ENCODE data around the gene DDR2.
"Not testable (repeated sequence)": the region's sequence is repeated elsewhere in the genome, so short reads cannot be mapped to it uniquely, and the experiment has no call there.

Gene DDR2

DNA sequence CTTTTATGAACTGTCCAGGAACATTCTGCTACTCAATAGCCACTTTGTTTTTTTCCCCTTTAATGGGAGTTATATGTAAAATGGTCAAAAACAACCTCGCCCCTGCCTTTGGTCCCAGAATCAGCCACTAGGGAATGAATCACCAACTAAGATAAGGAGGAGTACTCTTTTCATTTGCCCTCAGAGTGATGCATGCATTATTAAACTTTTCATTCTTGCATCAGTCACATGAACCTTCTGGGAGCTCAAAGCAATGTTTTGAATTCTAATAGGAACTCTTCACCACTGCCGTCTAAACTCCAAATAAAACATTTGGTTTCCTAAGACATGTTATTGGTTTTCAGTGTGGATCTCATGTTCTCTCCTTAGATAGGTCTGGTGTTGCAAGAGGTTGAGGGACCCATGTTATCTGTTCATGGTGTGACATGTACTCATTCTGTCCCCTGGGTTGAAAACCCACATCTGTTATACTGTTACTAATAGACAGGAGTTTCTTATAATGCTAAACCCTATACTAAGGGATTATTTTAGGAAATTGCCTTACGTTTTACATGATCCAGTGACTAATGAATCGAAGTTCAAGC, 140.4 kb downstream of the DDR2 start:
- DNase-seq (ENCODE audit: low read depth), result no peak

DNA sequence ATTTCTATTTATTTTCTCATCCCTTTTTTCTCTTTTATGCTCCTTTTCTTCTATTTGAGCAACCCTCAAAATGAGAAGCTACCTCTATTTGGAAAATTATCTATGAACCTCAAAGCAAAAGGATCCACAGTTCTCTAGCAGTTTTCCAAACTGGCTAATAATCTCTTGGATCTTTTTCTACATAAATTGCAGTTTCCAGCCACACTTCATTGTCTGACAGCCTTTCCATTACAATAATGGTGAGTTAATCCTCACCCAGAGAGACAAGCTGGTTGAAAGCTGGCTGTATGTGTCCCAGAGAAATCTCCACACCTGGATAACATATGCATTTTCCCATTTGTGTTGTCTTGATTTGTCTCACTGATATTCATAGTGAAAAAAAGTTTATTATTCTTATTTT, 141.7 kb downstream of the DDR2 start:
- no peak for DNase-seq (ENCODE audit: low read depth)

DNA sequence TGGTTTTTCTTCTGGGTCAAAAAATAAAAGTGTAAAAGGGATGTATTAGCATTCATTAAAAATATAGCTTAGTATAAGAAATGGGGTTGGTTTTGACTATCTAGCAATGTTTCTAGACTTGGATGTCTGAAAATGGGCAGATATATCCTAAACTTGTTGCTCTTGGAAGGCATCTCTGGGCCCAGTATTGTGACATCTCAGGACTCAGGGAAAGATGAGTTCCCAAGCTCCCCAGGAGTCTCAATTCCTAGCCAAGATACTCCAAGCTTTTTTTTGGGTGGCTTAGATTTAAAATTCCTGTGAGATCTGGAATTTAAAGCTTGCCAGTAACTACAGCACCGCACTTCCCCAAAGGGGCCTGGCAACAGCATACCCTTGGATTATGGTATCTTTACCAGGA, 146.8 kb downstream of the DDR2 start:
- no peak for DNase-seq (ENCODE audit: low read depth)

DNA sequence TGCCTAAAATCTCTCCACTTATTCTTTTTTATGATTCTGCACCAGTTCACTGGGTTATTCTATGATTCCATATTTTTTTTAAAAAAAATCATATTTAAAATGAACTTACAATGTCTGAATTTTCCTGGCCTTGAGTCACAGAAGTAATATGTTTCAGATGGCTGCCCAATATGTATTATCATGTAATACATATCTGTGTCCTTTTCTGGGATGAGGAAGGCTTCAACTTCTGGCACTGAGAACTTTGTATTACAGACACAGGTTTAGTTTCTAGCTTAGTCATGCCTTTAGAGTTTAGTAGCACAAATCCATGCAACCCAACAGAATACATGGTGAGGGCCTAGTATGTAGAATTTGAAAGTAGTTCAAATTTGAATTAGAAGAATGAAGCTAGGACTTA, 150.4 kb downstream of the DDR2 start:
- DNase-seq (ENCODE audit: low read depth), result no peak

DNA sequence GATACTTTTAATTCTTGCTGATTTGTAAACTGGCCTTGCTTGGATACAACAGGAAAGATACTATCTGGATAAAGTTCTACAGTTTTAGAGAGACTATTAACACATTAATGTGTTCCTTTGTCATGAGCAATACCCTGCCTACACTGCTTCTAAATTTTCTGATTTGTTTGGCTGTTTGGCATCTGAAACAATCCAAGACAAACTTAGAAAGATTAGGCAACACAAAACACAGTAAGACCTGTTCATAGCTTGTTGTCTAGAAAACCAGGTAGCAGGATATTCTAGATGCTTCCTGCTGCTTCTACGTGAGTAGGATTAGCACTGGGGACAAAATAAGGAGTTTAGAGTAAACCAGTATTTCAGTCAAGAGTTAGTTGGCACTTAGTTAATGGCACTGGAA, 152.7 kb downstream of the DDR2 start:
- not testable (repeated sequence) for DNase-seq (ENCODE audit: low read depth)

DNA sequence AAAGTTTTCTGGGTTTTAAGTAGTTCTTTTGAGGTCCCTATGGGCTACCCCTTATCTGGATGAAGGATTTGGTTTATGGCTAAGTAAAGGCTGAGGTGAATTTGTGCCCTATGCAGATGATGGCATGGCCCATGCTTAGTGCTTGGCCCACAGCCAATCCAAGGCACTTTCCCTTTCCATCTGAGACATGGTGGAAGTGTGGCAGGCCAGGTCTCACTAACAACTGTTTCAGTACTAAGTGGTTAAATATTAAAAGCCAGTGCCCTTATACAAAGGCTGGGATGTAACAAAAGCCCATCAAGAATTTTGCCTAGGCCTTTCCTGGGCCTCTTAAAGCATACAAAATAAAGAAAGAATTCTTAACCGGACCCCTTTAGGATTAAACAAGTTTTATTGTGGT, 156.5 kb downstream of the DDR2 start:
- not testable (repeated sequence) for DNase-seq (ENCODE audit: low read depth)

DNA sequence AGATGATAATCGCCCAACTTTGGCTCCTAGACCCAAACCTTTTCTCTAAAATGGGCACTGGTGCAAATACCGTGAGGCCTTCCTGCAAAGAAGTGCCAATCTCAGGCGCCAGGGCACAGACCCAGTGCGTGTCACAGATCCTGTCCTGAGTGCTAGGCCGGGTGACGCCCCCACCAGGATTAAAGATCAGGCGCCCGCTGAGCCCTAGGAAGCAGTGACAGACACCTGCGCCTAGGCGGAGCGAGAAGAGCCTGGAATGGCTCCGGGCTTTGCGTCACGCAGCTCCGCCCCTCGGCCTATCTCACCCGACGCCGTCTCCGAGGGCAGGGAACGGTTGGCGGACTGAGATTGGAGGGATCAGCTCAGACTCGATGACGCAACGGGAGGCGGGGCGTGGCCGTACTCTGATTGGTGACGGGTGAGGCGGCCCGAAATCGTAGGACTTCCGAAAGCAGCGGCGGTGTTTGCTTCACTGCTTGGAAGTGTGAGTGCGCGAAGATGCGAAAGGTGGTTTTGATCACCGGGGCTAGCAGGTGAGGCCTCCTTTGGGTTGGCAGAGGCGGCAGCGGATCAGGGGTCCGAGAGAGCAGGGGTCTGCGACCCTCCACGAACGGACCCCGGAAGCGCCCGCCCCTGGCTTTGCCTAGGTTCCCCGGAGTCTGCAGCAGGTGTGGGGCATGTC, 158.2 kb downstream of the DDR2 start, which contains the start of gene HSD17B7:
HSD17B7 (plus strand) TSS at position 400 of the 682 bp plus-strand sequence; CDS start at position 499, 99 bp downstream.
- DNase-seq (ENCODE audit: low read depth), result peak; percentile 24

DNA sequence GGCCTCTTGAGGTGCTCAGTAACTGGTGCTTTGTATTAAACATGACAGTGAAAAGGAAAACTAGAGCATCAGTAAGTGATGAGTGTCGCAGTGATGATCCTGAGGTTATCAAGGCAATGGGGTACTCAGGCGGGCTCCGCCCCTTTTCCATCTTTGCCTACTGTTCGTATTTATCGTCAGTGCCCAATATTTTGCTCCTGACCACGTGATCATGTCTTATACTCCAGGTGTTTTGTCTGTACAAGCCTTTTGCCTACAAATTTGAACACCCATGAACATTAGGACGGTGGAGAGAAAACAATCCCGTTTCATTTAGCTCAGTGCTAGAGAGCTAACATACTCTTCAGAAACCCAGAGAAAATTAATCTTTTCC, 158.7 kb downstream of the DDR2 start:
- not testable (repeated sequence) for DNase-seq (ENCODE audit: low read depth)

DNA sequence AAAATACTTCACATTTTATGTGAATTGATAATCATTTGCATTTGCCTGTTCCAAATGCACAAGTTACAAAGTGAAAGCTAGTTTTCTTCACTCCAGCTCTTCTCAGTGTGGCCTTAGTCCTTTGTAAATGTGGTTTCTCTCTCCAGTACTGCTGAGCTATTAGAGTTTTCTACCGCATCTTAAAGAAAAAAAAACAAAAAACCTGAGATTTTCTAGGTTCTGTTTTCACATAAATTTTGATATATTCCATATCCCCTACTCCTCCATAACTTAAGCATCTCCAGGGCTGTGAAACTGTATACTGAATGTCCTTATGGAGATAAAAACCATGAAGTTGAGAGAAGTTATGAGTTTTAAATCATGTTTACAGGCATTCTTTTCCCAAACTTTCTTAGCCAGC, 162.0 kb downstream of the DDR2 start:
- DNase-seq (ENCODE audit: low read depth), result not testable (repeated sequence)

DNA sequence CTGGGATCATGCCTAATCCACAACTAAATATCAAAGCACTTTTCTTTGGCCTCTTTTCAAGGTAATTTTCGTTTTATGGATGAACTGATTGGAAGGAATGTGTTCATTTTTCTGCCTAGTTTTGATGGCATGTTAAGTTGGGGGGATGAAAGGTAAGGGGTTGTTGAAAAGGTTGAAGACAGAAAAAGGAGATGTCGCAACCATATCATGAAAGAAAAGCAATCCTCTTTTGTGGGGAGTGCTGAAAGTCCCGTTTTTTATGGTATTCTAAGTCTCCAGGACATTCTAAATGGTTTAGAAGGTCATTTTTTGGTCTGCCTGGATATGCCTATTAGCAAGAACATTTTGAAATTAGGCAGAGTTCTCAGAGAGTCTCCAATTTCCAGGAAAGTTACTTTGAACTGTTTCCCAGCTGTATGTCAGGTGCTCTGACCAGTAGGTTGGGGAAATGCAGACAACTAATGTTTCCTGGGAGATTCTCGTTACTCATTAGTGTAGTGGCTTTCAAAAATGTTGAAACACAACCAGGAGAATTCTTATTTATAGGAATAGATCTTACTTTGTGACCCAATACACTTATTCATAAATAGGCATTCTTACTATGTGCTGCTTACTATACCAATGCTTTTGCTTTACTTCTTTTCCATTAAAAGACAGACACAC, 164.5 kb downstream of the DDR2 start:
- DNase-seq (ENCODE audit: low read depth), result not testable (repeated sequence)

DNA sequence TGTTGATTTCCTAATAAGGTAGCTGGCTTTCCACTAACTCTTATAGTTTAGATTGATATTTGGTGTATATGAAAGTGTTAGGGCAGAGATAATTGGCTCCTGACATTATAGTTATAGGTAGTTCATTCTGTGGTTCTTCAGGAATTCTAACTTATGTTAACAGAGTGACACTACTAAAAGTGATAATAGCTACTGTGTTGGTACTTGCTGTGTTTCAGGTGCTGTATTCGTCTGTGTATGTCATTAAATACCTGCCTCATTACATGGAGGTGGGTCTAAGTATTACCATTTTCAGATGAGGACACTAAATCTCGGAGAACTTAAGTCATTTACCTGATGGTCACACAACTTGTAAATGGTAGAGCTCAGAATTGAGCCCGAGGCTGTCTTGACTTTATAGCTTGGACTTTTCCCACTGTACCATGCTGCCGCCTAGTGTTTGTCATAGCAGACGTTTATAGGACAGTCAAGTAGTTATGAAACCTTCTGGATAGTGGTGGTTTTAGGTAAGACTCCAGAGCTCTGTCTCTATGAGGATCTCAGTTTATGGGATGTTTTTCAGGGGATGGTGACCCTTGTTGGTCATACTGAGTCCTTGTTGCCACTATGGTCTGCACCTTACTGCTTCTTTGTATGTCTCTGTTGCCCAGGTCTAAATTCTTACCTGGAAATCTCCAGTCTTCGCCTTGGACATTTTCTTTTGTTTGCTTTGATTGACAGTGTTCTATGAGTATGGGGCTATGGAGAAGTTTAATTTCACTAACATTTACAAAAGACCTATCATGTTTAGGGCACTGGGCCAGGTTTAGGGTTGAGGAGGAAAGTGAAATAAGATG, 167.9 kb downstream of the DDR2 start:
- DNase-seq (ENCODE audit: low read depth), result not testable (repeated sequence)

DNA sequence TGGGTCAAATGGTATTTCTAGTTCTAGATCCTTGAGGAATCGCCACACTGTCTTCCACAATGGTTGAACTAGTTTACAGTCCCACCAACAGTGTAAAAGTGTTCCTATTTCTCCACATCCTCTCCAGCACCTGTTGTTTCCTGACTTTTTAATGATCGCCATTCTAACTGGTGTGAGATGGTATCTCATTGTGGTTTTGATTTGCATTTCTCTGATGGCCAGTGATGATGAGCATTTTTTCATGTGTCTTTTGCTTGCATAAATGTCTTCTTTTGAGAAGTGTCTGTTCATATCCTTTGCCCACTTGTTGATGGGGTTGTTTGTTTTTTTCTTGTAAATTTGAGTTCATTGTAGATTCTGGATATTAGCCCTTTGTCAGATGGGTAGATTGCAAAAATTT, 175.2 kb downstream of the DDR2 start:
- not testable (repeated sequence) for DNase-seq (ENCODE audit: low read depth)

DNA sequence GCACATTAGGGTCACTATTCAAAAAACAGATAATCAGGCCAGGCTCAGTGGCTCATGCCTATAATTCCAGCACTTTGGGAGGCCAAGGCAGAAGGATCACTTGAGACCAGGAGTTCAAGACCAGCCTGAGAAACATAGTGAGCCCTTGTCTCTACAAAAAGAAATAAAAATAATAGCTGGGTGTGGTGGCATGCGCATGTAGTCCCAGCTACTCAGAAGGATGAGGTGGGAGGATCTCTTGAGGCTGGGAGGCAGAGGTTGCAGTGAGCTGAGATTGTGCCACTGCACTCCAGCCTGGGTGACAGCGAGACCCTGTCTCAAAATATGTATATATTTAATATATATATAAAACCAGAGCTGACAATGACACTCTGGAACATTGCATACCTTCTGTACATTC, 180.1 kb downstream of the DDR2 start:
- not testable (repeated sequence) for DNase-seq (ENCODE audit: low read depth)

DNA sequence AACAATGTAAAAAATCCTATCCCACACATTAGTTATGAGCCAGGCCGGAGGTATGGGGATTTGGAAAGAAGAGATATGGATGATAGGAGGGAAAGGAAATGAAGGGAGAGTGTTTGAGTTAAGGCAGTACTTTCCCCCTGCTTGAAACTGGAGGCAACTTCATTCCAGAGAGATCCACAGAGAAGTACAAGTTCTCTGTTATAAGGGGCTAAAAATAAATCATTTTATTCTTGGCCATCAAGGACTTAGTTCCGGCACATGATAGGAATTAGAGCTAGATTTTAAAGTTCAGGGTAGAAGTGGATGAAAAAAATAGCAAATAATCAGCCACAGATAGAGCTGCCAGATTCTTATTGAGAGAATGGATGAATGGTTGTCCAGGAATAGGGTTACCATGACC, 185.9 kb downstream of the DDR2 start:
- not testable (repeated sequence) for DNase-seq (ENCODE audit: low read depth)

DNA sequence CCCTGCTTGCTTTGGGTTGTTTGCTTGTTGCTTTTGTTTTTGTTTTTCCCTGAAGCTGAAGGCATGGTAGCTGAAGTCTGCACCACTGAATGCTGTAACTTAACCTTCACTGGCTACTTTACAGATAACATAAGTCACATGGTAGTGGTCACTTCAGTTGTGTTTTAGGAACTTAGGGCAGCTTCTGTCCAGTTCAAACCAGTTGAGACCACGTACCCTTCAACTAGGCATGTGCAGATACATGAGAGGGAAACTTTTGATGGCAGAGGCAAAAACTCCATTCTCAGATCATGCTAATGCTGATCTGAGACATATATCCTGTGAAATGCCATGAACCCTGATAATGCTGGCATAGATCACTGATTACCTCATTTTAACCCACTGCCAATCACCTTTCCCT, 186.4 kb downstream of the DDR2 start:
- DNase-seq (ENCODE audit: low read depth), result not testable (repeated sequence)

DNA sequence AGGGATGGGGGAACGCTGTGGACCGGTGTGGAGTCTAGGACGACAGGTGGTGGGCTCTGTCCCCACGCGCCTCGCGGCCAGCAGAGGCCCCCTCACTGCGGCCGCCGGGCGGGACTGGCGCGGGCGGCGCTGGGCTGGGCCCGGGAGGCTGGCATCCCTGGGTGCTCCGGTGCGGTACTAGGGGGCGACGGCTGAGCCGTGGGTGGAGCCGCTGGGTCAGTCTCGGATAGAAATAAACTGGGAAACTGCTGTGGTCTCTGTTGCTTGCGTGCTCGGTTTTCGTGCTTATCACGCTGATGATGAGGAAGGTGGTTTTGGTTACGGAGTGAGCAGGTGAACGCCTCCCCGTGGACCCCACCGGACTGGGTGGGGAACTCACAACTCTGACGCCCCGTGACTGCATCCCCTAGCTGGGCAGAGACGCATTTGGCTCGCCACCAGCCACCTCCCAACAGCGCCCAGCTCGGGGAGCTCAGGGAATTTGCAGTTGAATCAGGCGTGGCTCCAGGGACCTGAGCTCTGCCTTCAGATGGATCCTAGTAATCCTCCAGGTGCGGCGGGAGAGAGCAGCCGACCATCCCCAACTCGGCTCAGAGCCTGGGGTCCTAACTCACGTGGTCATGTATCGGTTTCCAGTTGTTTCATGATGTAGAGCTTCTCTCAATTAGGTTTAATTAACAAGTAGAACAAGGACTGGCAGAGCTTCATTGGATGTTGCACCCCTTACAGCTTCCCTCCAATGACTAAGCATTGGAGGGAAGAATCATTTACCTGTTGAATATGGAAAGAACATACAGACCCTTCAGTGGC, 190.3 kb downstream of the DDR2 start:
- no peak for DNase-seq (ENCODE audit: low read depth)

DNA sequence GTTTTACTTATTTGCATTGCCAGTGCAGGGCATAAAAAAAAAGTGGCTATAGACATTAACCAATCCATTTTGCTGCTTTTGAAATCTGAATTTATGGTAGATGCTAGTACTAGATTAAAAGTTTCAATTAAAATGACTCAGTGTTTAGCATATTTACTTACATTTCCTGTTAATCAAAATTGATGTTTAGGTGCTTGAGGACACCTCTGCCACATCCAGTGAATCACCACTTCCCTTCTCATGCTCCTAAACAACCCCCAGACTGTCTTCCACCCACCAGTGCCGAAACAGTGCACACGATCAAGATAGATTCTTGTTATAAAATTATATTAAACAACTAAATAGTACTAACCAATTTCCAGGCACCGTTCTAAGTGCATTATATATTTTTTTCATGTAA, 191.0 kb downstream of the DDR2 start:
- no peak for DNase-seq (ENCODE audit: low read depth)

DNA sequence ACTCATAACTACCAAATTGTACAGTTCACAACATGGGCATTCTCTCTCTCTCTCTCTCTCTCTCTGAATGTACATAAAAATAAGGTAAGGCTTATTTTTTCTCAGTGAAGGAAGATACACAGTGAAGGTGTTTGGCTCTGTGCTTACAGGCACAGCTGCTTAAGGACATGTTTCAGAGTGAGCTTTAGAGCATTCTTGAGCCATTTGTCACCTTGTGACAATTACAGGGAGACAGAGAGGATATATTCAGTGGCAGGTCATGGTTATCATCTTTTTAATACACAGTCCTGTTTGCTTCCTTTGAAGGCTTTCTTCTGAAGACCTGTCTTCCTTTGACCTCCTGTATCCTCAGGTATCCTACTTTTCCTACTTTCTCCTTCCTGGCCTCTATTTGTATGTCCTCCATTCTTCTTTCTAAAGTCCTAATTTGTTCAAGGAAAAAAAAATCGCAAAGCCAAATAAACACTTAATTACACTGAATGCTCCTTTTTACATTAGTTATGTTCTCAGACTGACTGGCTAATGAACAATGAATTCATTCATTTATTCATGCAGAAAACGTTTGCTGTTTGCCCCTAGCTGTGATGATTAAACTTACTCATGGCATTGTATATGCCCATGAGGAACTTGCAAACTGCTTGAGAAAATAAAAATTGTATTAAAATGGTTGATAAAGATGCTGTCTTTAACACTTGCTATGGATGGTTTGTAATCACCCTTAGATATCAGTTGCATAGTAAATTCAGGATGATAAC, 191.7 kb downstream of the DDR2 start:
- no peak for DNase-seq (ENCODE audit: low read depth)

DNA sequence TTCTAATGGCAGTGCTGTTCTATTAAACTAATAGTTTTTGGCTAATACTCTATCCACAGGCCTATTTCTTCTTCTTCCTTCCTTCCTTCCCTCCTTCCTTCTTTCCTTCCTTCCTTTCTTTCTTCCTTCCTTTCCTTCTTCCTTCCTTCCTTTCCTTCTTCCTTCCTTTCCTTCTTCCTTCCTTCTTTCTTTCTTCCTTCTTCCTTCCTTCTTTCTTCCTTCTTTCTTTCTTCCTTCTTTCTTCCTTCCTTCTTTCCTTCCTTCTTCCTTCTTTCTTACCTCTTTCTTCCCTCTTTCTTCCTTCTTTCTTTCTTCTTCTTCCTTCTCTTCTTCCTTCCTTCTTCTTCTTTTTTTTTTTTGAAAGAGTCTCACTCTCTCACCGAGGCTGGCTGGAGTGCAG, 197.0 kb downstream of the DDR2 start:
- no peak for DNase-seq (ENCODE audit: low read depth)

DNA sequence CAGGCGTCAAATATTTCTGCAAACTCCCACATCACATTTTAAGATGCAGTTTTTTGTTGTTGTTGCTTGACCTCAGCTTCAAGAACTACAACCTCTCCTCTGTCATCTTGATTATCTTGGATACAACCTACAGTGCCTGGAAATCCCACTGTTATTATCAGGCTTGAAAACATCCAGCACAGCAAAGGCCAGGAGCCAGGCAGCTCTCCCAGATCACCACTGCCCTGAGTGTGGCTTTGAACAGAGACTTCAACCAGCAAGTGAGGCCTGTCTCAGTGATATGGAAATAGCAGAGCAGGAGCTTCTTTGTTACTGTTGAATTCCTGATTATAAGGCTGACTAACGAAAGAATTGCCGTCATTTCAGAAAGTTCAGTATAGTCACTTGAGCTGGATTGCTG, 200.2 kb downstream of the DDR2 start:
- no peak for DNase-seq (ENCODE audit: low read depth)
